HL-60/S4 (cell line): ENCODE results near the gene PRKRA.
"Not testable (repeated sequence)": the region's sequence is repeated elsewhere in the genome, so short reads cannot be mapped to it uniquely, and the experiment has no call there.

ENCODE experiments used
- in situ Hi-C: fragments of 300-500 bp; cut with MboI; formaldehyde crosslinking; loops from 2 replicates; pipeline ENCODE4 v1.14.3; 2022; ENCODE audit warnings: low sequenced_read_pairs

Gene PRKRA

GRCh38 chr2:178450774-178451525, at the start of gene PRKRA, which contains the start of gene PJVK:
PRKRA (minus strand) TSS chr2:178451175; CDS start chr2:178451030, 145 bp downstream.
PJVK (plus strand) TSS chr2:178451378; CDS start chr2:178453410, 2,032 bp downstream.
- in situ Hi-C loops = no loop called here

GRCh38 chr2:178499640-178500039, 48.7 kb upstream of the PRKRA start:
- in situ Hi-C loops = no loop called here

DNA sequence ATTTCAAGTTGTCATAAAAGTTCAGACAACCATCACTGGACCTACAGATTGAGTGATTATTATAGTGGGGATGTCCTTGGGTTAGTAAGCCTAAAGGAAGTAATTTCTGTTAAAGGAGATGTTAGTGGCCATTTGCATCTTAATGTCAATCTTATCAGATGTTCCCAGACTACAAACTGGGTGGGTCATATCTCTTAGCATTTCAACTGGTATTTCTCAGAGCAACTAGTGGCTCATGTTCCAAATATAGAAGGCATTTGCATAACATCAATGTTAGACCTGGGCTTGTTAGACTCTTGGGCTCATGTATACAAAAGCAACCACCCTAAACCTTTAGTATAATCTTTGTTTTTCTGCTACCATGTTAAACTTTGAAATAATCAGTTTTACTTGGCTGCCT, 47.2 kb upstream of the PRKRA start:
- in situ Hi-C loops = no loop called here

DNA sequence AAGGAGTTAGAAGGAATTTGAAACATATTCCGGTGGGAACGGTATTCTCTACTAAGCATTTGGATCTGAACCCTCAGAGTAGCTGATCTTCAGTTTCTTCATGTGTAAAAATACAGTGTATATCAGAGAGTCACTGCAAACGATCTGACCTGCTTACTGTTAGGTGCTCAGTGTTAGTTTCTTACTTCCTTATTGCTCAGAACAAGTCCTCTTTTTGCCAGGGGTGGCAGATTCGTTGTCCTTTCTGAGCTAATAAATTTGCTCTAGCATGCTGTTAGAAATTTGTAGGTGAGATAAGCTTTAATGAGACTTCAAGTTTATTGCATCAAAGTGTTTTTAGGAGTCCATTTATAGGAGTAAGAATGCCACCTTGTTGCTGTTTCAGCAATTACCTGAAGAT, 45.1 kb upstream of the PRKRA start:
- in situ Hi-C loops = no loop called here

DNA sequence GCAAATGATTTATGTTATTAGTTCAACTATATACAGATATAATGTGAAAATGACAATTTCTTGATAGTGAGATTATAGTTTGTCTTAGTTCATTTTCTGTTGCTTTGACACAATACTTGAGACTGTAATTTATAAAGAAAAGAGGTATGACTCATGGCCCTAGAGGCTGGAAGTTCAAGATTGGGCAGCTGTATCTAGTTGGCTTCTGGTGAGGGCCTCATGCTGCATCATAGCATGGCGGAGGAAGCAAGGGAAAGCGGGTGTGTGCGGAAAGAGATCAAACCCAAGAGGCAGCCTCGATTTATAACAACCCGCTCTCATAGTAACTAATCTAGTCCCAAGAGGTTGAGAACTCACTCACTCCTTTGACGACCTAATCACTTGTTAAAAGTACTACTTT, 40.6 kb upstream of the PRKRA start:
- in situ Hi-C loops = no loop called here

DNA sequence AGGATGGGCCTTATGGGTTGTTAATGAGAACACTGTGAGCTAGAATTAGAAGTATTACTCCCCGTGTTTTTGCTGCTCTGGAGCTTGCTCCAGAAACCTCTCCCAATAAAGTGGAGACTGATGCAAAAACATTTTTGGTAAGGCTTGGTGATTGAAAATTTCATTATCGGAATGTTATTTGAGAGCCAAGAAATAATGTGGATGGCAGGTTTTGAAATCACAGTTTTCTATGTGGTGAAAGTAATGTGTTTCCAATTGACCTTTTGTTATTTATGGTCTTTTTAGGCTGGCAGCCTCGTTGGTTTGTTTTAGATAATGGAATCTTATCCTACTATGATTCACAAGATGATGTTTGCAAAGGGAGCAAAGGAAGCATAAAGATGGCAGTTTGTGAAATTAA, 34.4 kb upstream of the PRKRA start:
- in situ Hi-C loops = no loop called here

DNA sequence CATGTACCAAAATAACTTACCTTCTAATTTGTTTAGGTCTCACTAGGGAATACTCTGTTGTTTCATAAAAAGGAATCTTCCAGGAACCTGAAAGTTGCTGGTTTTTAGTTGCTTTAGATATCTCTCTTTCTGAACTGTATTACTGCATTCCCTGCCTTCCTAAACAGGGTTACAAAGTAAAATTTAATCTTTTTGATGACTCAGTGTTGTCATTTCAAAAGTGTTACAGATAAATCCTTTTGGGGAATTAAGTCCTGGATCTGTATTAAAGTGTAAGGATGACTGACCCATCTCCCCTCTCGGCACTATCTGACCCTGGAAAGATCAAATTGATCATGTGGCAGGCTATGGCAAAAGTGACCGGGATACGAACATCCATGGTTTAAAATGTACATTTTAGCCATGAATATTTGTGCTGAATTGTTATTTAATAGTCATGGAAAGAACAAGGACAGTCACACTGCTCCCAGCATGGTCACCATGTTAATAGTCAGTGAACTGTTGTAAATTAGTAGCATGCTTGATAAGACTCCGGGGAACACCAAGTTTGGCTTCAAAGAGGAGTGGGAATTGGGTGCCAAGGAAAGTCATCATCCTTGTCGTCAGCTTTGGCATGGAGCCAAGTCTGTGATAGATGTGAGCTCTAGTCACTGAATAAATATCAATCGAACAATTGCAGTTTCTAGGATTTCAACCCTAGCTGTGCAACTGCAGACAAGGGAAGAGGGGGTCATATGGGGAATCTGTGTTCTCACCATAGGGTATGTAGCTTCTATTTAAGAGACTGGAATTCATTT, 33.5 kb upstream of the PRKRA start:
- in situ Hi-C loops = no loop called here

GRCh38 chr2:178482437-178482836, 31.5 kb upstream of the PRKRA start:
- in situ Hi-C loops = no loop called here

GRCh38 chr2:178480227-178481181, 29.5 kb upstream of the PRKRA start, which contains the start of gene PLEKHA3:
PLEKHA3 (plus strand) TSS chr2:178480457; CDS start chr2:178480870, 413 bp downstream.
- in situ Hi-C loops = no loop called here

- in situ Hi-C loops = no loop called here
Observed at GRCh38 chr2:178479758-178480226, 28.8 kb upstream of the PRKRA start.

GRCh38 chr2:178479275-178479616, 28.3 kb upstream of the PRKRA start:
- in situ Hi-C loops = no loop called here

DNA sequence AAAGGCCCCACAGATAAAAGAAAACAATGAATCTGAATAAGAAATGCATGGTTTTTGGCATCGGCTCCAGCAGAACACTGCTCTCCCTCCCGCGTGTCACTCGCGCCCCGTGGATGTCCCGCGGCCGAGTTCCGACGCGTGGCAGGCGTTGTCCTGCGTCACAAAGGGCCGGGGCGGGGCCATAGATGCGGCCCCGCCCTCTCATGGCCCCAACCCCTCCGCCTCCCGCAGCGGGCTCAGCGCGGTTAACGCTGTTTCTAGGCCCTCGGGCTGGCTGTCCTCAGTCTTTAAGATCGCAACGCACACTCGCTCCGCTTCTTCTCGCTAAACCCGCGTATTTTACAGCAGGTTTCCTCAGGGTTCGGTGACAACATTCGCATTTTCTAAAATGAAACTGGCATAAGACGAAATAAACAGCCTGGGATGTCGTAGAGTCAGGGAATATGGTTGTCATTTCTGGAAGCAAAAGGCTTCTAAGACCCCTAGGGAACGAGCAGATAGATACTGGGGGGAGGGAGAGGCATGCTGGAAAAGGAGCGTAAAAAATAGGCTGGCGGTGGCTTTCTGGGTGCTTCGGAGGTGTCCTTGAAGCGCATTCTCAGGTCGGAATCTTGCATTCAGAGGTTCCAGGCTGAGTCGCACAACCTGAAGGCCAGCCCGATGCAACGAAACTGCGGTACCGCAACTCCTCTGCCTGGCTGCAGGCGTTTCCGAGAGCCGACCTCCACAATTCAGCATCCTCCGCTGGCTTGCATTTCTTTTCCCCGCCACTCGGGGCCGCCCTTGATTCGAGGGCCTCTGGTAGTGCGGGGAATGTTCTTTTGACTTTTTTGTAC, 27.7 kb upstream of the PRKRA start, which contains the start of gene FKBP7:
TSS of gene FKBP7 (minus strand) at position 162 of the 836 bp plus-strand sequence. CDS start at position 61, 101 bp downstream.
- in situ Hi-C loops = no loop called here

DNA sequence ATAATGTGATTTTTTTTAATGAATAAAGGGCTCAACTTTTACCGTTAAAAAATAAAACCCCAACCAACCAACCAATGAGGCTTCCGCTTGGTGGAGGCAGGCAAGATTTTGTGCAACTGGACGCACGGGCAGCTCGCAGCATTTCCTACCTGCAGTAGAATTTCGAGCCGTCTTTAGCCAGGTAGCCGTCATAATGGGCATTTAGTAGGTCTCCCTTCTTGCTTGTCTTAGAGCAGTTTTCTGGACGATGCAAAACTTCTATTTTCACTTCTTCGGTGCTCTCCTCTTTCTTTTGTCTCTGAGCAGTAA, 27.1 kb upstream of the PRKRA start:
- in situ Hi-C loops = no loop called here

- in situ Hi-C loops = no loop called here
Observed at GRCh38 chr2:178477443-178478129, 26.6 kb upstream of the PRKRA start.

DNA sequence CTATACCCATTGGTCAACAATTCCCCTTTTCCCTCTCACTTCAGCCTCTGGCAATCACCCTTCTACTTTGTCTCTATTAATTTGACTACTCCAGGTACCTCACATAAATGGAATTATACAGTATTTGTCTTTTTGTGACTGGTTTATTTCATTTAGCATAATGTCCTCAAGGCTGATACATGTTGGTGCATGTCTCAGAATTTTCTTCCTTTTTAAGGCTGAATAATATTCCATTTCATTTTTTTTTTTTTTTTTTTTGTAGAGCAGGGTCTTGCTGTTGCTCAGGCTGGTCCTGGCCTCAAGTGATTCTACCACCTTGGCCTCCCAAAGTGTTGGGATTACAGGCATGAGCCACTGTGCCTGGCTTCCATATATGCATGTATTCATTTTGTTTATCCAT, 25.5 kb upstream of the PRKRA start:
- in situ Hi-C loops = no loop called here

DNA sequence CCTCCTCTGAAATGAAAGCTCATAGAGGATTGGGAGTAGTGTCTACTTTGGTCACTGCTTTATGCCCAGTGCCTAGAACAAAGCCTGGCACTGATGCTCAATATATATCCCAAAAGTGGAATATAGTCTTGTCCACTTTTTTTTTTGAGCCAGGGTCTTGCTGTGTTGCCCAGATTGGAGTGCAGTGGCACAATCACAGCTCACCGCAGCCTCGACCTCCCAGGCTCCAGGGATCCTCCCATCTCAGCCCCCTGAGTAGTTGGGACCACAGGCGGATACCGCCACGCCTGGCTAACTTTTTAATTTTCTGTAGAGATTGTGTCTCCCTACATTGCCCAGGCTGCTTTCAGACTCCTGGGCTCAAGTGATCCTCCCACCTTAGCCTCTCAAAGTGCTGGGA, 23.6 kb upstream of the PRKRA start:
- in situ Hi-C loops = no loop called here

GRCh38 chr2:178473931-178474330, 23.0 kb upstream of the PRKRA start:
- in situ Hi-C loops = no loop called here

GRCh38 chr2:178473373-178473772, 22.4 kb upstream of the PRKRA start:
- in situ Hi-C loops = no loop called here

- in situ Hi-C loops = not testable (repeated sequence)
Observed at GRCh38 chr2:178471313-178471712, 20.3 kb upstream of the PRKRA start.
